ENCODE data around the gene KCNMA1.
"Not testable (repeated sequence)": the region's sequence is repeated elsewhere in the genome, so short reads cannot be mapped to it uniquely, and the experiment has no call there.

The KCNMA1 gene

DNA sequence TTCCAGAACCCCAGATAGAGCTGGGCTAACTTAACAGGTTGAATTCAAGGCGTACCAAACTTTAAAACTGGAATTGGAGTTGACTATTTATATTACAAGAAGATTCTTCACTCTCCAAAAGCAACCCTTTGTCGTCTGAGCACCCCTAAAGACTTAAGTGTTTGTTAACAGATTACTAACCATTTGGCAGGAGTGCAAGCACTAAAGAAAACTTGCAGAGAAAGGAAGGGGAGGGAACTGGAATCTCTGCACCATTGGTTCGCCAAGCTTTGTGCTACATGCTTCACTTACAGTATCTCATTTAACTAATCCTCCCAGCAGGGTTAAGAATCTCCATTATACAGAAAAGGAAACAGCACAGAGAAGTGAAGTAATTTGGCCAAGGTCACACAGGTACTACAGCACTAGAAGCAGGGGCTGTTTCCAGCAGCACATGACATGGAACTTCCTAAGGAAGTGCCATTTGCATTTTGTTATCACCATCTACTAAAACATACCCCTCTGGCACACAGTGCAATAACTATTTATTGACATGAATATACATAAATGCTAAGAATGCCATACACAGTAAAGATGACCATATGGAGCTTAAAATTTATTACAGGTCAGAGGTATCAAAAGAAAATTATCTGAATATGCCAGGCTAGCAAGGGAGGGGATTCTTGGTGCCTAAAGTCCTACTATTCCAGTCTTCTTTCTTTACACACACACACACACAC is 201.2 kb downstream of the KCNMA1 start:
- DNase-seq: no peak

DNA sequence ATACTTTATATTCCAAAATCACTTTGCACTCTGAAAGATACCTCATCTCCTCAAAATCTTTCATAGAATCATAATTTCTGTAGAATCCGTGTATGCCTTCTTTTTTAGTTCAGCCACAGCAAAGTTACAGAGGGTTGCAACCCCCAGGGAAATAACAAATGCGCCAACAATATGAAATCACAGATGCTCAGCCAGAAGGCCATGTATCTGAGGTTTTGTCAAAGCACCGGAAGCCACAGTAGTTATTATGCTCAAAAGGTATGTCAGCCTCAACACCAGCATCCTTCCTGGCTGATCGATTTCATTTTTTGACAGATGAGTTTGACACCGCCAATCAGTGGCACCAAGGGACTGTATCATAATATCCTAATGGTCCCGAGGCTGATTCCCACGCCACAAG is 204.1 kb downstream of the KCNMA1 start:
- no peak for DNase-seq

DNA sequence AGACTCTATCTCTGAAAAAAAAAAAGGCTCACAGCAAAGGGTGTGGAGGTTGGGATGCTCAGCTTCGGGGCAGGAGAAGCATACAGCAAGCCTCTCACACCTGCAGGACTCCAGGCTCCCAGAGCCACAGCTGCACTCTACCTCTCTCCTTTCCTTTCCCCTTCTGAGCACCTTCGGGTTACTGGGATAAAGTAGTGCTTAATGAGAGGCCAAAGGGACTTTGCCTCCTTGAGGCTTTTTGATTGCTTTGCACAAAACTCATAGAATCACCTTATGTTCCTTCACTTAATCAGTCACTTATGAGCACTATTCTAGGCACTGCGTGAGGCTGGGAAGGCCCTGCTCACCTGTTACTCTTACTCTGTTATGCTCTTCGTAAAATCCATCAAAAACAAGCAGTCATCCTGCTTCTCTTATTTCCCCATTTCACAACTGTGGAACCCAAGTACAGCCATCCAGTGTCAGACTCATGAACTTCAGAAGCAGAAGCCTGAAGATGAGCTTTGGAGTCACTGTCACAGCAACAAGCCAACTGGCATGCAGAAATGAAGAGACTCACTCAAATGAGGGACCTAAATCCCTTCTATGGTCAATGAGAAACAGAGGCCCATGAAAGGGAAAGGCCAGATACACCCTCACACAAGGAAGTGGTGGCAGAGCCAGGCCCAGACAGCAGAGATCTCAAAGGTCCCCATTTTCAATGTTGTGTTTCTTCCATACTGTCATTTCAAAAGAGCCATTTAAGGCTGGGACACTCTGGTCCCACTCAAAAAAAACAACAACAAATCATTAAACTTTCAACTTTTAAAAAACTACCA is 205.4 kb downstream of the KCNMA1 start:
- no peak for DNase-seq

DNA sequence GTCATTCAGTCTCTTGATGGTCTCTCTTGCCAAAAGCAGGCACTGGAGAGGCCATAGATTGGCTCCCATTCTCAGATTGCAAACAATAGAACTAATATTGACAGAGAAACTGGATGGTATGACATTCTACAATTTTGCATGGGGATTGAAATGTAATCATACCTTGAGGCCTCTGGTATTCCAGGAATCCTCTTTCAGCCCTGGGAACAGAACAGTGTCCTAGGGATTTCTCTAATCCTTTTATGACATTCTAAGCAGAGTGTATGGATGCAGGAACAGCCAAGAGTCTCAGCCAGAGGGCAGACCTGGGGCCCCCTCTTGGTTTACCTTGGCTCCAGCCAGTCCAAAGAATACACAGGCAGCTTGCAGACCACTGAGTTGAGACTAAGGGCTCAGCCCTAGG is 206.4 kb downstream of the KCNMA1 start:
- no peak for DNase-seq

DNA sequence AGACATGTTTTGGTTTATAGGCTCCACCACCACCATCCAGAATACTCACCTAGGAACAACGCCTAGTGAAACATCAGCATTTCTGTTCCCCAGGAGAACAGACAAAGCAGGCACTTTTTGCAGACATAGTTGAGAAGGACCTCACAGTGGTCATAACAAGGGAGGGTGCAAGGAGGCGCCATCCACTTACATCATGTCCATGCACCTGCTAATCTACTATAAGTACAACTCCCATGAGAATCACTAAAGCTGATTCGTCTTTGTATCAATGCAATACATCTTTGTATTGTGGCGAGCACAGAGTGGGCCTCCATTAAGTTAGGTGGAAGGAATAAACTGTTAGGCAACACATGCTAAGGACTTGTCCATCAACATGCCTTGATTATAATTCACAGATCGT is 207.1 kb downstream of the KCNMA1 start:
- no peak for DNase-seq

DNA sequence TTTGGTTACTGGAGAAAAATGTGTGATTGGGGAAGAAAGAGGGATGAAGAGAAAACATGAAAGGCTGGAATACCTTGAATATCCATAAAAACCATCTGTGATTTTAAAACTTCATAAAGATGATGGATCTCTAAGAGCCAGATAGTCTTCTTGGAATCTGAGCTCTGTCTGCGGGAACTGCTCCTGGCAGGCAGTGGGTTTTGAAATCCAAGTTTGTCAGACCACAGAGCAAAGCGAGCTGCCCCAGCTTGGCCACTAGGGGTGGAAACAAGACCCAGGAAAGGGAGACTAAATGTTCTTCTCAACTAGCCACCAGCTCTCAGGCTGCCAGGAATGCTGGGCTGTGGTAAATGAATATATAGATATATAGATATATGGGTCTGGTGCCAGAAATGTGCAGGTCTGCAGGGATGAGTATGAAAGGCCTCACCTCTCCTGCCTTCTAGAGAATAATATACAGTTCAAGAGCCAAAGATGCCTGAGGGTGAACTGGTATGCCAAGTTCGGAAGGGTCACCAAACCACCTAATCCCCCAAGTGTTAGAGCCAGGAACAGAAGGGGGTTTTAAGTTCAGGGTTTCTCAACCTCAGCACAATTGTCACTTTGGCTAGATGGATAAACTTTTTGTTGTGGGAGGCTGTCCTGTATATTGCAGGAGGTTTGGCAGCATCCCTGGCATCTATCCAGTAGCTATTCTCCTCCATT is 208.8 kb downstream of the KCNMA1 start:
- DNase-seq: no peak

DNA sequence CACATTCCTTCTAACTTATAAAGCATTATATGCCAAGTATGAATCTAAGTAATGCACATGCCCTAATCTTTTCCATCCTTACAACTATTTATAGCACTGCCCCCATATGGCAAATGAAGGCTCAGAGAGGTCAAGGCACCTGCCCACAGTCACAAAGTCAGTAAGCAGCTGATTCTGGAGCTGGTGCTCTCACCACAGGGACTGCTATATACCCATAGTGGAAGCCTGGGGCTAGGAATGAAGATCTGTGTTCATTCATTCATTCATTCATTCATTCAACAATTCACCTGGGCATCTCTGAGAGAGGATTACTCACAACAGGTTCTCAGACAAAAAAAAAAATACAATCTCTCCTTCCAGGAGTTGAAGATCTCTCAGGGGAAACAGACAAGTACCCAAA is 213.4 kb downstream of the KCNMA1 start:
- DNase-seq: no peak

DNA sequence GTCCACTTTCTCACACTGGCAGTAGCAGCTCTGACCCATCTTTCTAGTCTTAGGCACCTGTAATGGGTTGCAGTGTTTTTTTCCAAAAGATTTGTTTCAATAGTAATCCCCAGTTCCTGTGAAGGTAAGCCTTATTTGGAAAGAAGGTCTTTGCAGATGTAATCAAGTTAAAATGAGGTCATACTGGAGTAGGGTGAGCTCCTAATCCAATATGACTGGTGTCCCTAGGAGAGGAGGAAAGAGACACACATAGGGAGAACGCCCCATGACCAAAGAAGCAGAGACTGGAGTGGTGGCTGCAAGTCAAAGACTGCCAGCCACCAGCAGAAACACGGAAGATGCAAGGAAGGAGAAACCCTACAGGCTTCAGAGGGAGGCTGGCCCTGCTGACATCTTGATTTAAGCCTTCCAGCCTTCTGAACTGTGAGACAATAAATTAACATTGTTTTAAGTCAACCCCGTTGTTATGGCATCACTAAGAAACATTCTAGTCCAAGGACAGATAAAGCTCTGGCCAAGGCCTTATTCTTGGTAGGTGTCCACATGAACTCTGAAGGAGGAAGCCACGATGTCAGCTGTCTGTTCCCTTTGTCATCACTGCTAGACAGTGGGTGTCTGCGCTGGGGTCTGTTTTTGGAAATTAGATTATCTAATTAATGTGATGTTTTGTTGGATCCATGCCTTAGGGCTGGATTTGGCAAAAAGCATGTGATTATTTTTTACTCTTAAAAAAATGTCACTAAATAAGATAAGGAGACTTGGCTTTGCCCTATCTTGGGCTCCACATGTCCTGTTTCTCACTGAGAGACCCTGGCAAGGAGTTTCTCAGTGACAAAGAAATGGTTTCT is 214.9 kb downstream of the KCNMA1 start:
- no peak for DNase-seq

DNA sequence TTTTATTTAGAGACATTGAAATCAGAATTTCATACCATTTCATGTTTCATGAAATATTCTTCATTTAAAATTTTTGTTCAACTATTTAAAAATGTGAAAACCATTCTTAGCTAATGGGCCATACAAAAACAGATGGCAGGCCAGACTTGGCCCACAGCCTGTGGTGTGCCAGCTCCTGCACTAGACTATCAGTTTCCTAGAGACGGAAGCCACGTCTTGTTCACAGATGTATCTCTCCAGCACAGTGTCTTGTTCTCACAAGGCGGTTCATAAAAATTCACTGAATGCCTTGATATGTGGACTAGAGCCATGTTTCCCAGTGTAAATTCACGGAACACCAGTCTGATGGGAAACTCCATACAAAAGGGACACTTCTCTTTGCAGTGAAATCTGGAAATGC is 216.0 kb downstream of the KCNMA1 start:
- DNase-seq: no peak

DNA sequence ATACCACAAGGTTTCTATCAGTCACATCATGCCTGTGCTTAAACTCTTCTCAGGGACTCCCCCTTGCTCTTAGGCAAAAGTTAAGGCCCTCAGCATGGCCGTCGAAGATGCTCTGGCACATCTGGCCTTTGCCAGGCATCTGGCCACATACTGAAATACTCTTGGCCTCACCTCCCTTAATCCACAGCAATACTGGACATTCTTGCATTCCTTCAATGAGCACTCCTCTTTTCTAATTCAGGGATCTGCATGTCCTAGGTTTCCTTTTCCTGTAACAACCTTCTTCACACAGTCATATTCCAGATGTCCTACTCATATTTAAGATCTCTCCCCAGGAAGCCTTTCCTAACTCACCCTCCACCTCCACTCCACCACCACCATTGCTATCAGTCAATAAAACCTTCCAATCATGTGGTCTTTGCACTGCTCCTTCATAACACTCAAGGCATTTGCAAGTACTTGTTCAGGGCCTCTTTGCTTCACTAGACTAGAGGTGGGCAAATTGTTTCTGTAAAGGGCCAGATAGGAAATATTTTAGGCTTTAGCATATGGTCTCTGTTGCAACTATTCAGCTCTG is 216.6 kb downstream of the KCNMA1 start:
- no peak for DNase-seq

DNA sequence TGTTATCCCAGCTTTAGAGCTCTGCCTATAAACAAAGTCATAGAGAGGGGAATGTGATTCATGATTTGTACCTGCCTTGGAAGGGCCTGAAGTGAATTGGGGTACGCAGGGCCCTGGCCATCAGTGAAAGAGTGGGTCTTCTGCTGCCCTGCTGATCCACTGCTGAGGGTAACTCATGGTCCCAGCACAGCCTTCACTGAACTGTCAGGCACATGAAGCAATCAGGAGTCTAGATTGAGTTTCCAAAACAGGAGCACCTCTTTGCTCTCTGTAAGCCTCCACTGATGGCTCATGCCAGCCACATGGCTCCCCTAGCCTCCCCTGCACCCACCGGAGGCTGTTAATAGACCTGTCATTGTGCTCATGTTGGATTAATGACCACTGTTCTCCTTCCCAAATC is 217.6 kb downstream of the KCNMA1 start:
- DNase-seq: no peak

DNA sequence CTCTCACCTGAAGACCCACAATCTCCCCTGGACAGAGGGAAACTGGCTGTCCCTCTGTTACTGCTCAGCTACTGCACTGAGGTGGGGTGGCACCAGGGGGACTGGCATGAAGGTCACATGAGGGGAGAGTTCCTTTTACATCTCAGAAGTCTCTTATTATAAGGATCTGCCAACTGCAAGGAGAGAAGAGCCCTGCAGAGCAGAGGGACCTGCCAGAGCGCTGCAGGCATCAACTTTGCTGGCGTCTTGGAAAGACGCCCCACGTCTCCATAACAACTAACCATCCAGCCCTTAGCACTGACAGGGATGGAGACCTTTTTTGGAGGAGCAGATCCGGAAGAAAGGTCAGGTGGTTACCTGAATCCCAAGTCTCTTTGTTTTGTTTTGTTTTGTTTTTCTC is 218.6 kb downstream of the KCNMA1 start:
- DNase-seq: no peak

DNA sequence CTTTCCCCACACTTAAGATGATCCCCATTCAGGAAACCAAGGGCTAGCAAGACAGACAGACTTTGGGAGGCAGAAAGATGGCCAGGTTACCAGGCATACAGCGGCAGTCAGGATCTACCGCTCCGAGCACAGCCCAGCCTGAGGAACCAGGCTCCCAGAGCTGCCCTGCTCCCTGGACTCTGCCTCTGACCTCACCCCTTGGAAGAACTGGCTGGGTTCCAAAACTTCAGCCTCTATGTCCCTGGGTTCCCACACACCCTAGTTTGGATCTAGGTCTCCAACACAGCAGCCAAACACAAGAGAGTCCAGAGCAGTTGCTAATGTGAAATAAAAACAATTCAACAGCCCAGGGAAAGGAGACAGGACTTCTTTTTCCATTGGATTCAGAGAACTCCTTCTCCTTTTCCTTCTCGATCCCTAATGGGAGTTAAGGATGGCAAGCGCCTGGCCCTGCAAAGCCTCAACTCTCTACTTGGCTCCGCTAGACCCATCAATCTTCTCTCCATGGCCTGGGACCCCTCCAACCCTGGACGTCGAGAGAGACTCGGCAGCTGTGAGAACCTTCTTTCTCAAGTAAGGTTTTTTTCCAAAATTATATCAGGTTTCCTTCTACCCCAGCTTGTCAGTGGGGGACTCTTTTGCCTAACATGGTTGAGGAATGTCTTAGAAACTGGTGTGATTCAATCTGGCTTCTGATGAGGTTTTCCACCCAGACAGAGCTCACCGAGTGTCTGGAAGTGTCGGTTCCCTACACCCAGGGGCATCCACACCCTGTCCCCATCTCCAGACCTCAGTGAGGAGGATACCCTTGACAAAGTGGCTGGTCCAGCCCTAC is 219.6 kb downstream of the KCNMA1 start:
- no peak for DNase-seq

DNA sequence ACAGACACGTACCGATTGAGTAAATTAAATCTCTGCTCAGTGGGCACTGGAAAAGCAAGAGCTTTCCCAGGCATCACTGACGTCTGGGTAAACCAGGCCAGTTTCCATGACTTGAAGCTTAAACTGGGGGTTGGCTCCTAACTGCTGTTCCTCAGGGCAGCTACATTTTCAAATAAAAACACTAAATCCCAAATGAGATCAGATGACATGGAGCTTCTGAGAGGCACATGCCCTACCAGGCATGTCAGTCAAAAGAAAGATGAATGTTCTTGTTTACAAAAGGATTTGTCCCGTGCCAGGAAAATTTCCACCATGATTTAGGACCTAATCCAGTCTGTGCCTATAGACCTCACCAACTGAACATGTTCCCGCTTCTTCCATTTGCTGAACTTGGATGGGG is 220.2 kb downstream of the KCNMA1 start:
- DNase-seq: no peak

DNA sequence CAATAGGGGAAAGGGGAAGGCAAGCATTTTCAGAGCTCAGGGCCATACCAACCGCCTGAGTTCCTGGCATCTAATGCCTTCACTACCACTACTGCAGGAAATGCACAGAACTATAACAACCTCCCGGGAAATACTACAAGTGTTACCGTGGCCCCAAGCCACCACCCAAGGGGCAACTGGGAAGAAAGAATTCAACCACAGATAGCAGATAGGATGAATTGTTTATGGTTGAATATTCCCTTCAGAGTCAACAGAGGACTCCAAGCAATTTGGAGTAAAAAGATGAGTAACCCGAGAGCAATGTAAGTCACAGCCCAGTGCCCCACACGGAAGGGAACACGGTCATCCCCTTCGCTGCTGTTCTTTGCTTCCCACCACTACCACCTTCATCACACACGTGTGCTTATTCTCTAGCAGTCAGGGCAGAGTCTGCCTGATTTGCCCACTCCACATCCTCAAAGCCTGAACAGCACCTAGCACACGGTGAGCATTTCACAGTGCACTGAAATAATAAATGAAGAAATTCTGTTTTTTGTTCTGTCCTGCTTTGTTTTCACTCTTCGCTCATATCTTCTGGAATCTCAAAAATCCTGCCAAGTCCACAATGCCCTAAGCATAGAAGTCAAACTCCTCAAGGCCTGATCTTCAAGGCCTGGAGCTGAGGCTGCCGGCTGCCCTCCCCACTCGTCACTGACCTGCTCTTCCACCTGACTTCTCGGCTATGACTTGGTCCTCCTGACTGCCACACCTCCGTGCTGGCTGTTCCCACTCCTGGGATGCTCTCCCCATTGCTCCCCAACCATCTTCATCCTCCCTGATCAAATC is 221.1 kb downstream of the KCNMA1 start:
- DNase-seq: no peak

DNA sequence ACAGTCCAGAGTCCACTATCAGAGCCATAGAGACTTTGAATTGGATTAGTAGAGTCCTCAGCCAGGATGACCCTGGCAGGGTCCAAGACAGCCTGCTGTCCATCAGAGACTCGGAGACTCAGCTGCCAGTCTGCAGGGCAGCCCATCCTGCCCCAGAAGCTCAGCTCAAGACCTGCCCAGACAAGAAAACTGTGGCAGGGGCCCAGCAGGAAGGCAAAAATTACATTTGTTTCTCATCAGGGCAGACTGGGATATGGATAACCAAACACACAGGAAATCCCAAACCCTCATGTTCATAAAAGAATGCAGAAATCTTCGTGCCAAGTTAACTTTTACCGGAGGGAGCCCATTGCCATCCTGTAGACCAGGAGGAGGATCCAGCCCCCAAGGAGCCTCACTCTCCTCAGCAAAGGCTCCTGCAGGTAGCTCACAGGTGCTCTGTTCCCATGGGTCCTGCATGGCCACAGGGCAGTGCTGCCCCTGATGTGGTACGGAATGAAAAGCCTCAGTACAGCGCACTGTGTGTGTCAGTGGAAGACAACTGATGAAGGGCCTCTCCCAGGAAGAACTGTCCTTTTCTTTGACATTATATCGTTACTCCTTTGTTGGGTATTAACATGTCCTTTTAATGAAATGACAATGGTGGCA is 222.2 kb downstream of the KCNMA1 start:
- DNase-seq: no peak

DNA sequence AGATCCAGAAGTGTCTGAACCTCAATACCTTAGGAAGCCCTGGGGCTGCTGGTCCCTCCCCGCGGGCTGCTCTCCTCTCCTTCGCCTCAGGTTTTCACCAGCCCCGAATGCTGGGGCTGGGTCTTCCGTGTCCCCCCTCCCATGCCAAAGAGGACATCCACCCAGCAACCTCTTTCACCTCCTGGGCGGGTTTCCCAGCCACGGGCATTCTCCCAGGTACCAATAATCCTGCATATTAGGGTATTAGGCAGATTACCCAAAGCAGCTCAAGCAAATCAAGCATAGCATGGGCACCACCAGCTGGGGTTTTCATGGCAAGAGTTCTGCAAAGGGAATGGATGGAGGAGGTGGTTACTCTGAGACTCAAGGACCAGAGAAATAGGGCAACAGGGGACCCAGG is 224.4 kb downstream of the KCNMA1 start:
- no peak for DNase-seq

DNA sequence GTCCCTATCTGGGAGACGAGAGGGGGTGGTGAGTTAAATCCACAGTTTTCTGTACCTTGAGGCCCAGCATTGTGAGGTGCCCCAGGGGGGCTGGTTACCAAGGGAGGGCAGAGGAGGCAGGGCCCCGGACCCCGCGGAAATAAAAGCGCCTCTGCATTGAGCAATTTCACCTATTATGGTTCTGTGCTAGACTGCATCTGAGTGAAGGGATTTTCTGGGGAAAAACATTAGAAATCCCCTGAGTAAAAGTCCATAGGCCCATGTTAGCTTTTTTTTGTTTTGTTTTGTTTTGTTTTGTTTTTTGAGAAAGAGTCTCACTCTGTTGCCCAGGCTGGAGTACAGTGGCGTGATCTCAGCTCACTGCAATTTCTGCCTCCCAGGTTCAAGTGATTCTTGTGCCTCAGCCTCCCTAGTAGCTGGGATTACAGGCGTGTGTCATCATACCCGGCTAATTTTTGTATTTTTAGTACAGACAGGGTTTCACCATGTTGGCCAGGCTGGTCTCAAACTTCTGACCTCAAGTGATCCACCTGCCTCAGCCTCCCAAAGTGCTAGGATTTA is 225.0 kb downstream of the KCNMA1 start:
- not testable (repeated sequence) for DNase-seq

DNA sequence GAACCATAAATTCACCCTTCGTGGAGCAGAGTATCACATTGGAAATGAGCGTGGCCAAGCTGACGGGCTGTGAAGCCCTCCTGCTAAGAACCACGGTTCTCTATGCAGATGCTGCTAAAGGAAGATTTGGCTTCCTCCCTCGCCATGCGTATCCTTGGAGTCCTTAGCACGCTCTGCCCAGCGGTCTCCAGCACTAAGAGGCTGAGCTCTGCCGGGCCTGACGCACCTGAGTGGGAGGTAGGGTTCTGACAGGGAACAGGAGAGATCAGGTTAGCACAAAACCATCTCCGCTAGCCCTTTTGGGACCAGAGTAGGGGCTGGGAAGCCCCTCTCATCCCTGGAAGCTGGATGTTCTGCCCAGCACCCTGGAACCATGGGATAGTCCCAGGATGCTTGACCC is 225.8 kb downstream of the KCNMA1 start:
- DNase-seq: no peak

DNA sequence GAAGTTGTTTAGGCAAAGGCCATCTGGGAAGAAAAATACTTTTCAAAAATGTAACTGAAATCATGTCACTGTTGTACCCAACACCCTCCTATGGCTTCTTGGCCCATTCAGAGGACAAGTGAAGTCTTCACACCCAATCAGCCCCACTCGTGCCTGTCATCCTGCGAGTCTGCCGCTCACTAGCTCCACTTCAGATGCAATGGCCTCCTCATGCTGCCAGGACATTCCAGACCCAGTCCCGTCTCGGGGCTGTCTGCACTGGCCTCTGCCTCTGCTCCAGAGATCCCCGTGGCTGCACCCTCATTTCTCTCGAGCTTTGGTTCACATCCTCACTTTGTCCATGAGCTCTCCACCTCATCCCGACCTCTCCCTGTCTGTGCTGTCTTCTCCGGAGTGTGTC is 227.1 kb downstream of the KCNMA1 start:
- DNase-seq: no peak
